Right renal pelvis (tissue), 4 donors: ENCODE results near the gene ATF7. TPM values are rescaled to one million over a fixed set of nuclear protein-coding genes. Genes with fewer than 3 reads are reported as not detected.
A peak's percentile ranks its signal among the peaks of the same experiment; 100 is the strongest.

Experiments used
- DNase-seq, 4 donors: peaks; one replicate each; pipeline ENCODE4 v3.0.0-alpha.2; 2013; ENCODE audit warnings: low read depth in 4 of 4, low spot score in 3 of 4, missing footprints in 1 of 4
- polyA plus RNA-seq, 4 donors: library from polyadenylated mRNA; unstranded; fragments of 120-200 nt; gene quantifications; one replicate each; pipeline ENCODE4 v1.2.1, GENCODE V29; 2013; ENCODE audit not compliant: insufficient read length in 4 of 4

The ATF7 gene
- polyA plus RNA-seq, 4 donors: 38.4 to 47.0 (median 44.8) TPM

DNA sequence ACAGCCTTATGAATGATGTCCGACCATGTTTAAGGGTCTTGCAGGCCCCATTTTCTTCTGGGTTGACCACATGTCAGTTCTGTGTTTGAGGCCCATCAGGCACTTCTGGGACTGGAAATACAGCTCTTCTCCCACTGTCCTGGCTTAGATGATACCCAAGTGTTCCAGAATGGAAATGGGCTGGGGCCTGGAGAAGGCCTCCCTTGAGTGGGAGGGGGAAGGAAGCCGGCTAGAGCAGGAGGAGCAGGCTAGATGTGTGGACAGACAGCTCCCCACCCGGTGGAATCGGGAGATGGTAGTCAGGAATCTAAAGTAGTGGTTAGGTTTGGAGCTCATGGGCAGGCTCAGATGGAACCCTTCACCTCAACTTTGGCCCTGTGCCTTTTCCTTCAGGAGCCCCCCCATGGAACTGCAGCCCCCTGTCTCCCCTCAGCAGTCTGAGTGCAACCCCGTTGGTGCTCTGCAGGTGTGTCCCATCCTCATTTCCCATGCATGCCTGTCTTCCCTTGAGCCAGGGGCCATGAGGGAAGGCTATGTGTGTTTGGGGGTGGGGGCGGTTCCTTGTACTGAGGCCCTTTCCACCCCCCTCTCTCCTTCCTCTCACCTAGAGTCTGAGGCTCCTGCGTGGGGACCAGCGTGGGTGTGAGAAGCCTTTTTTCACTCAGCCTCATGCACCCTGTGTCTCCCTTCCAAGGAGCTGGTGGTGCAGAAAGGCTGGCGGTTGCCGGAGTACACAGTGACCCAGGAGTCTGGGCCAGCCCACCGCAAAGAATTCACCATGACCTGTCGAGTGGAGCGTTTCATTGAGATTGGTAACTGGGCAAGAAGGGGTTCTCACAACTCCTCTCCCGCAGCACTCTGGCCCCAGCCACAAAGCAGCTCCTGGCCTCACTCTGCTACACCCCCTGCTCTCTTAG is 121.9 kb downstream of the ATF7 start:
- DNase-seq: no peak

DNA sequence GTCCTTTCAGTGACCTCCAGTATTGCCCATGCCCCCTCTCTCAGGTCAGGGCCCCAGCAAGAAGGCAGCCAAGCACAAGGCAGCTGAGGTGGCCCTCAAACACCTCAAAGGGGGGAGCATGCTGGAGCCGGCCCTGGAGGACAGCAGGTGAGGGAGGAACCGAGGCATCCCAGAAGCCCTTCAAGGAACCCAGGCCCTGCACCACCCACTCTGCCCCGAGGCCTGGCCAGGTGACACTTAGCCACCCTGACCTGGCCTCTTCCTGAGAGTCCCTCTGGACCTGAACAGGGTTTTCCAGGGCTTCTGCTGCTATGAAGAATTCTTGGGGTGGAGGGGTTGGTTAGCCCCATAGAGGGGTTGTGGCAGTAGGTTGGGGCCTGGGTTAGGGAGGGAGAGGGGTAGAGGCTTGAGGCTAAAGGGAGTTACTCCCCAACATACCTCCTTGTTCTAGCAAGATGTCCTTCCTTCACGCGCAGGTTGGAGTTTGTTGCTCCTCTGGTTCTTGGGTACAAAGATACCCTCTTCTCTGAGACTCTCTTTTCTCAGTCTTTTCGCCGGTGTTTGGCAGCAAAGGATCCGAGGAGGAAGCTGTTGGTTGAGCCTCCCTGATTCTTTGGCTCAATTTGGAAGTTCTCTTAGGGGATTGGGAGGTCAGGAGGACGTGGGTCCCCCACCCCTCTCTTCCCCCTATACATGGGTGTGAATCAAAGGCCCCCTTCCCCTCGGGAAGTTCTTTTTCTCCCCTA is 123.0 kb downstream of the ATF7 start:
- no peak for DNase-seq

DNA sequence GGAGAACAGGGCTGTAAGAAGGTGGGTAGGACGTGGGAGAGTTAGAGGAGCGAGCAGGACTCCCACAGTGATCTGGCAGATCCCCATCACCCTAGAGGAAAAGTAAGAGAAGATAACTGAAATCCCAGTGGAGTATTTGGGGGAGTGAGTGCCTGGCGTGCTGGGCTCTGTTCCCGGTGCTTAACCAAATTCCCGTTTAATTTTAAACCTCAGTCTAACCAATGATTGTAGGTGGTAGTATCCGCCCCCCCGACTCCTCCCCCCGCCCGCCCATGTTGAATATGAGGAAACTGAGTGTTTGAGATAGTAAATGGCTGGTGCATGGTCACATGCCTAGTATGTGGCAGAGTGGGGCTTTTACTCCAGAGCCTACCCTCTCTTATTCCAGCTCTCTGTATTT is 123.9 kb downstream of the ATF7 start:
- no peak for DNase-seq

DNA sequence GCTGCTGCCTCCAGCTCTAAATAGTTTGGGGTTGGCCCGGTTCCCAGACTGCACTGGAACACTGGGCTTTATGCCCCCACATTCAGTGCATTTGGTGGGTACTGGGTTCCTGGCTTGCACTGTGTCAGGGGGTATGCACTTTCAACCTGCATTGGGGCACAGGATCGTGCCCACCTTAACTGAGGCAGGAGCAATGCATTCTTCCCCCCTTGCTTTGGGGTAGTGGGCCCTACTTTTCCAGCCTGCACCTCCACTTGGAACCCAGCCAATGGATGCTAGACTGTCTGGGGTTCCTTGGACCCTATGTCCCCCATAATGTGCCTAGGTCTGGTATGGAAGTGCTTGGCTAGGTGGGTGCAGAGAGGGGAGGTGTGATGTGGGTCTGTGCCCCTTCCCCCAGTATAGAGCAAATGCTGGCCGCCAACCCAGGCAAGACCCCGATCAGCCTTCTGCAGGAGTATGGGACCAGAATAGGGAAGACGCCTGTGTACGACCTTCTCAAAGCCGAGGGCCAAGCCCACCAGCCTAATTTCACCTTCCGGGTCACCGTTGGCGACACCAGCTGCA is 124.5 kb downstream of the ATF7 start:
- no peak for DNase-seq

DNA sequence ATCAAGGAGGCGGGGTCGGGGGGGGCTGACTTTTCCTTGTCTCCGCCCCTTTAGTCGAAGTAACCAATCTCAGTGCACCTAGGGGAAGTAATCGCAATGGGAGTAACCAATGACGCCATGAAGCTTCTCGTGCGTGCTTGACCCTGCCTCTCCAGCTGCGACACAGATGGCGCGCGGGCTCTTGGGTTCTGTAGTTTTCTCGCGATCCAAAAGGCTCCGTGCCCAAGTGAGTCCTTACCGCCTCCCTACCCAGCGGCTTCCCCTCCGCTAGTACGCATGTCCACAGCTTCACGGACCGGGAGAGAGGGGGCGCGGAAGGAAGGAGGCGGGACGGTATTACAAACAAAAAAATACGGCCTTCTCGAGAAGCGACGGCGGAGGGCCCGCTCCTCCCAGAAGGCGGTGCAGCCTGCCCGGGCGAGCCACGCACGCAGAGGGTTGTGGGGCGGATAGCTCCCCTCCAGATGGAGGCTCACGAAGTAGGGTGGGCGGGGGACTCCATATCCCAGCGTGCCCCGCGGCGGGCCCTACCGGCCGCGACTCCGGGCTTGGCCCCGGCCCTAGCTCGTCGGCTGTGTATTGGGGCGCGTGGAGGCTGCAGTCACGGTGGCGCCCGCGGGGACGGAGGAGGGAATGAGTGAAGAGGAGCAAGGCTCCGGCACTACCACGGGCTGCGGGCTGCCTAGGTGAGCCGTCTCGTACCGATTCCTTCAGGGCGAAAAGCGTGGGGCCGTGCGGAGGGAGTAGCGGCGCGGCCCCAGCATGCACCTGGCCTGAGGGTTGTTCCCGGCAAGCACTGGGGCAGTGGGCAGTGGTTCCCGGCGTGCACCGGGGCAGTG is 125.2 kb downstream of the ATF7 start, which contains the start of gene TARBP2:
TSS of gene TARBP2 (plus strand) at position 508 of the 839 bp plus-strand sequence. CDS start at position 634, 126 bp downstream.
- DNase-seq: peak; percentile 92 to 99 (median 98)

DNA sequence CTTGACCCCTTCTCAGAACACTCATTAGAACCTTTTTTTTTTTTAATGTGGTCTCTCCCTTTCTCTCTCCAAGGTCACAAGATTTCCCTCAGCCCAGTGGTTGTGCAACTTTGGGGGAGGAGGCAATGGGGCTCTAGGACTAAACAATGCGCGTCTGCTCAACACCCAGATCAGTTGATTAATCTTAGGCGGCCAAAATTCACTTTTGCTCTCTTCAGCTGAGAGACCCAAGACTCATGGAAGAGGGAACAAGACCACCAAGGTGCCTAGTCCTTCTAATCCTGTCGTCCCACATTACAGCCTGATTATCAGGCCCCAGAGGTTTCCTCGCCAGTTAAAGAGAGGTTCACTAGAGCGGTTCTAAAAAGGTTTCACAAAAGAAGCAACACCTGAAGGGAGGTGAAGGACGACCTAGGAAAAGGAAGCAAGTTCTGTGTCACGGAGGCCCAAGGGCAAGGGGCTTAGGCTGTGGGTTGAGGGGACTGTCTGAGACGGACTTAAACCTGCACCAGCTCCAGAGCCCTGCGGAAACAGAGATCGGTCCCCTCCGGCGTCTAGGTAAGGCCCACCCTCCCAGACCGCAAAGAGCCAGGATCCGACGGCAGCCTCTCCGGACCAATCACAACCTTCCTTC is 125.9 kb downstream of the ATF7 start:
- peak in 1 of 4 donors; percentile 44 for DNase-seq

DNA sequence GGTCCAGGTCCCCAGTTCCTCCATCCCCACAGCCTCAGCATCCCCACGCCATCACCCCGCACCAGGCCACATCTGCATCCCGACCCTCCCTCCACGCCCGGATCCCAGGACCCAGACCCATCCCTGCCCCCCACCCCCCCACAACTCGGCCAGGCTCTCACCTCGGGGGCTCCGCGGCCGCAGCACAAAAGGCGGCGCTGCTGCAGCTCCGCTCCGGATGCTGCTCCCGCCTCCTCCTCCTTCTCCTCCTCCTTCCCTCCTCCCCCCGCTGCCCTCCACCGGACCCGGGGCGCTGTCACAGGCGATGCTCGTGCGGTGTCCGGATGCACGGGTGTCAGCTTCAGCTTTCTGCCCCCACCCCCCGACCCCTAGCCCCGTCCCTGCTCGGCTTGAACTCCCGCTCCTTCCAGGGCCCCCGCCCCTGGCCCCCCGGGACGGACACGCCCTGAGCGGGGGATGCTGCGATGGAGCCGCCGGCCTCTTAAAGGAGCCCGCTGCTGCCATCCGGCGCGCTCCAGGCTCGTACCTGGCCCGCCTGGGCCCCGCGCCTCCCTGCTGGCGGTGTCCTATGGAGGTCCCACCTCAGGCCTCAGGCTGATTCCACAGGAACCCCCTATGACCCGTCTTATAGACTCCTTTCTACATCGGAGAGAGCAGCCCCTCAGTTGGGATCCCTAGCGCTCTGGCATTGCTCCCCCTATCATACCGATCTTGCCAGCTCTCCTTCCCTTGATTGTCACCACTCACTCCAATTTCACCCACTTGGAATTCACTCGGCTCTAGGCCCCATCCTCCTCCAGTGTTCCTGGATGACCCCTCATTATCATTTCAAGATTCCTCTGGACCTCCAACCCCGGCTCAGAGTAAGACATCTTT is 126.7 kb downstream of the ATF7 start, which contains the start of gene MAP3K12:
TSS of gene MAP3K12 (minus strand) at position 193 of the 876 bp plus-strand sequence. CDS start 12,067 bp downstream, outside the sequence.
- DNase-seq: peak in 1 of 4 donors; percentile 38

DNA sequence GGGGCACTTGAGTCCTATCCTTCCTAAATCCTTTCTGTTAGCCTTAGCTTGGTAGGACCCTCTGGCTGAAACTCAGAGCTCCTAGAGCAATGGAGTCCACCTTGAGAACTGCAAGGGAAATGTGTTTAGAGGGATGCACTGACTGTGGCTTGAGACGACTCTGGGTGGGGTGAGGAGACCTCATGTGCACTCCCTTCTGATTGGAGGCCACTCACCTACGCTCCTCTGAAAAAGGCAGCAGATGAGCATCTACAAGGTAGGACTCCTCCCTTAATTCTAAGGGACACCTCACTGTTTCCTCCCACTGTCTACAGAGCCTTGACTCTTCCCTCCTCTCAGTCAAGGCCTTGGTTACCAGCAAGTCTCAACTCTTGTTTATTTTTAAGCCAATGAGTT is 127.9 kb downstream of the ATF7 start:
- no peak for DNase-seq

DNA sequence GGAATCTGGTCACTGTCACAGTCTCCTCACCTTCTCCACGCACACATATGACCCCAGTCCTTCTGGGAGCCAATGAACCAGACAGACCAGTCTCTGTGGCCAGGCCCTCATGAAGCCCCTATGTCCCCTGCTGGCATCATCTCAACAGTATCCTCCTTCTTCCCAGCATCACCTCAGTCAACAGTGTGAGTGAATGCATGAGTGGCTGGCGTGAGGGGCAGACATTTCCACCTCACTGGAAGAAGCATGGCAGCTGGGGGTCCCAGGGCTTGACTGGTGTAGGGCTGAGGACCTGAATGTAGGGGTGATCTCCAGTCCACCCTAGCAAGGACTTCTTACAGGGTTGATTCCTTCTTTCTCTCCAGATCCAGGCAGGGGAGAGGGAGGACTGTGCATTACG is 128.7 kb downstream of the ATF7 start:
- no peak for DNase-seq

DNA sequence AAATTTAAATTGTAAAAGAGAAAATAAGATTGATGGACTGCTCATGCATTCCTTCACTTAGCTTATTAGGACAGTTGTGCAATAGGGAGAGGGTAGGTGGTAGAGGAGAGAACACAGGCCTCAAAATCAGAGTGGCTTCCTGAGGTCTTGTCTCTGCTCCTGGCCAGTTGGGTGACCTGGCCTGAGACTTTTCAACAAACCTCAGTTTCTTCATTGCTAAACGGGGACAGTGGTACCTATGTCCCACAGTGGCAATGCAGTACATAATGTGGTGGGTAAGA is 129.5 kb downstream of the ATF7 start:
- no peak for DNase-seq

DNA sequence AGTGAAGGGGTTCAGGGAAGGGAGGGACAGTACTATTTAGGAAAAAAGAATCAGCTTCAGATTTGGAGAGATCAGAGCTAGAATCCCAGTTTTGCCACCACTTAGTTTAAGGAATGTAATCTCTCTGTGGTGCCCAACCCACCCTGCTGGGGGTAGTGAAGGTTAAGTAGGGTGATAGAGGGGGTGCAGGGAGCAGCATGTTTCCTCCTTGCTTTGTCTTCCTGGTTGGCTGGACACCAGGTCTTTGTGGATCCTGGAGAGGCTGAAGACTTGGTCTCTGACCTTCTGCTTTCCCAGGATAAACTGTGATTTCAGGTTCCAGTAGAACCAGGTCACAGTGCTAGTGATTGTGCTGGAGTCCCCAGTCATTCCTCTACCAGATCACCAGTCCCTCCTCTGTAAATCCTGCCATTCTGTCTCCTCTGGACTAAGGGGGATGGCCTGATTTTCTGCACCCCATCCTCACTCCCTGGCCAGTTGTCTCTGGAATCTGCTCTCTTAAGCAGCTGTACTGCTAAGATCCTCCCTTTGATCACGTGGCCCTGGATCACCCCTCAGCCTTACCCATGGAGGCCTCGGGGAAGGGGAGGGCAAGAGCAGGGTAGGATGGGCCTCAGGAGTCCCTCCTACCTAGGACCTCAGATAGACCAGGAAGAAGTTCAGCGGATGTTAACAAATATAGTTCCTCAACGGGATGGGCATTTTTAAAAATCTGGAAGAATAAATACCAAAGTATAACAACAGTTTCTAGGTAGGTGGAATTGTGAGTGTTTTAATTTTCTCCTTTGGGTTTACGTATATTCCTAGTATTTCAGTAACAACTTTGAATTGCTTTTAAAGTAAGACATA is 130.1 kb downstream of the ATF7 start:
- no peak for DNase-seq

DNA sequence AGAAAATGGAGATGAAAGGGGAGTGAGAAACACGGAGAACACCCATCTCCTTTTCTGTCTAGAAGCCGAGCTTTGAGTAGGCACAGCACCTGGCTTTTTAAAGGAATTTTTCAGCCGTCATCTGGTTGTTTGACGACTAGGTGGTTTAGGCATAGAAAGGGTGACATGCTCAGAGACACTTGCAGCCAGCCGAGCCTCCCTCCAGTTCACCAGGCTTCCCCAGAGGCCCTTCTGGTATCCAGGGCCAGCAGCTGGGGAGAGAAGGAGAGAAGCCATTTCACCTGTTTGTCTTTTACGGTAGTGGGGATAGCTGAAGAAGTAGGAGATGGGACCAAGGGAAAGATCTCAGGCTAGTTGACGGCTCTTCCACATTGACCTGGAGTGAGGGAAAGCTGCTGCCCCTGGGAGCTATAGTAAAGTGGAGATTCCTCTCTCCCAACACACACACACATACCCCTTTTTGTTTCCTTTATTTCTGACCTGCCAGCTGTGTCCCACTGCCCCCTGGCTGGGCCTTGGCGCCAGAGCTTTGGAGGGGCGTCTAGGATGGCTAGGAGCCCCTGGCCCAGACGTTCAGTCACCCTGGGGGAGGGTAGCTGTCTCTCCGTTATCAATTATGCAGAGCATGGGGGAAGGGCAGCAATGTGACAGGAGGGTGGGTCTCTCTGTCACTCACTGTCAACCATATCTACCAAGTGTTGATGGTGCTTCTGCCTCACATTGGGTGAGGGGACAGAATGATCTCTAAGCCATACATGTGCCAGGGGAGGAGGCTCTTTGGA is 132.4 kb downstream of the ATF7 start:
- DNase-seq: no peak

DNA sequence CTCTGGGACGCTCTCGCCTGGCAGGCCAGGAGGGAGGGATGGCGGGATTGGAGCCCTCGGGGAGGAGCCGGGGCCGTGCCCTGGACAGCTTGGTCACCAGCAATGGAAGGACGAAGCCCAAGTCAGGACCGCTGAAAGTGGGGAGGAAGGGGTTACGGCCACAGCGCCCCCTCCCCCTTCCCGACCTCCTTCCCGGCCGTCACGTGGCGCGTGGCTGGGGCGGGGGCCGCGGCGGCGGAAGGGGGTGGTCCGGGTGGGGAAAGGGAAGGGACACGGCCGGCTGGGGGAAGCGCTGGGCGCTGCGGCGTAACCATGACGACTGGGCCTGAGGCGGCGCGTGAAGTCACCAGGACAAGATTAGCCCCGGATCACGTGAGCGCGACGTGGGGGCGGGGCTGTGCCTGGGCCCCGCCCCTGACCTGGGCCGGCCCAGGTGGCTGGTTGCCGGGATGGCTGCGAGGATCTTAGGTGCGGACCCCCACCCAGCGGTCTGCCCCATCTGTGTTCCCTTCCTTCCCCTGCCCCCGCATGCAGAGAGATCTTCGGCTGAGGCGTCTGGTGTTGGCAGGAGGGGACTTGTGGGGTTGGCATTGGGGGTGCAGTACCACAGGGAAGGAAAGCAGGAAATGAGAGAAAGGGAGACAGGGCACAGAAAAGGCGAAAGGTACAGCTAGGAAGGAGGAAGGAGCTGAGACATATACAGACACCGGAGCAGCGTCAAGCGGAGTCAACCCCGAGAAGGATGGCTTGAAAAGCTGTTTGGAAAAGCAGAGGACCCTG is 133.2 kb downstream of the ATF7 start:
- DNase-seq: peak; percentile 89 to 93 (median 92)

DNA sequence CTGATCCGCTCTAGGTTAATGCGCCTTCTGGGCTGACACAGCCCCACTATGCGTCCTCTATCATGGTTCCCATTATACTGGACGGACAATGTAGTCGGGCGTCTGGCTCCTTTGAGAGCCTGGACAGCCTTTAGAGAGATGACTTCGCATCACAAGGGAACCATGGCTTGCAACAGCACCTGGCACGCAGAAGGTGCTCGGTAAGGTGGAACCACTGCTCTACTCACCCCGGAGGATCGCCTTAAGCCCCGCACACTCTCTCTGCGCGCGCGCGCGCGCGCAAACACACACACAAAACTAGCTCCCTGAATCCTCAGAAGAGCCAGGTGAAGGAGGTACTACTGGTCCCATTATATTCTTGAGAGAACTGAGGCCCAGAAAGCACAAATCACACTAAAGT is 134.0 kb downstream of the ATF7 start:
- DNase-seq: no peak

DNA sequence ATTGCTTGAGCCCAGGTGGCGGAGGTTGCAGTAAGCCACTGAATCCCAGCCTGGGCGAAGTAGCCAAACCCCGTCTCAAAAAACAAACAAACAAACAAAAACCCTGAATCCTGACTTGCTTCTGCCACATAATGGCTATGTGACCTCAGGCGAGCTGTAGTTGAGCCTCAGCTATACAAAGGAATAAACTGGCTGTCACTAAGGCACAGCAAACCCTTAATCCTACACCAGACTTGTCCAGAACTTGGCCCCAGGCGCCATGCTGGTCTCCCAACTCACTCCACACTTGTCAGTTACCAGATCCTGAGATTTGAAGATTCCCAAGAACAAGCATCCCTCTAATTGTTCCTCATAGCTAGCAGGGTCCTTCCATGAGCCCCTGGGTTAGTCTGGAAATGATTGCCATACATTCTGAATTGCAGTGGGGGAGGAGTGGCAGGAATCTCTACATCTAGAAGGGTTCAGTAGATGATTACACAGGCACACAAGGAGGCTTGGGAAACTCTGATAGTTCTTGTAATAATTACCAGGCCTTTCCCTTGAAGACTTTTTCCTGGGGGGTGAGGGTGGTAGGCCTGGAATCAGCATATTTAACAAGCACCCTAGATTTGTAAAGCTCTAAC is 136.8 kb downstream of the ATF7 start:
- no peak for DNase-seq
